ENCODE data around the gene PRKCZ. TPM values are rescaled to one million over a fixed set of nuclear protein-coding genes. Genes with fewer than 3 reads are reported as not detected.

PRKCZ gene
- total and polyA plus RNA-seq, 4 donors, result 4.8 to 9.9 (median 8.4) TPM

DNA sequence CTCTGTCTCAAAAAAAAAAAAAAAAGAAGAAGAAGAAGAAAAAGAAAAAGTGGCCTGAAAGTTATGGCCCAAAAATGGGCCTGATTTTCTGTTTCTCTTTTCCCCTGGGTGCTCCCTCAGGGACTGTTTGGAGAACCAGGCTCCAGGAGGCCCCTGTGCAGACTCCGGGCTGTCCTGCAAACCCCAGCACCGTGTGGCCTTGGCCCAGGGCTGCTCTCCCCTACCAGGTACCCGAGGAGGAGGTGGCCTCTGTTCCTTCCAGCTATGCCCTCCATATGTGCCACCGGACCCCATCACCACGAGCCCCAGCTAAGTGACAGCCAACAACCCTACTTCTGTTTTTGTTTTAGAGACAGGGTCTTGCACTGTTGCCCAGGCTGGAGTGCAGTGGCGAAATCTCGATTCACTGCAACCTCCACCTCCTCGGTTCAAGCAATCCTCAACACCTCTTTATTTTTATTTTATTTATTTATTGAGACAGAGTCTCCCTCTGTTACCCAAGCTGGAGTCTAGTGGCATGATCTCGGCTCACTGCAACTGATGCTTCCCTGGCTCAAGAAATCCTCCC, 151.9 kb downstream of the PRKCZ start:
- H3K4me1 ChIP-seq (ENCODE audit: control insufficient read depth in 4 of 4, insufficient read depth in 4 of 4, low read length in 3 of 4), result peaks cover 12 to 39% (median 25%) of the 10 kb centered on the region in 4 donors
- H3K36me3 ChIP-seq (ENCODE audit: control insufficient read depth in 4 of 4, insufficient read depth in 3 of 4, low read depth in 1 of 4, low read length in 3 of 4), result no peaks in the 10 kb centered on the region
- H3K27me3 ChIP-seq (ENCODE audit: control insufficient read depth in 4 of 4, insufficient read depth in 4 of 4, low read length in 3 of 4), result no peaks in the 10 kb centered on the region
- TF ChIP-seq EGR1 (IDR thresholded peaks at IDR 0.05; ENCODE audit: low read depth in 2 of 2) (no peak), RAD21 (IDR thresholded peaks at IDR 0.05) (no peak), NR2F2 (IDR thresholded peaks at IDR 0.05) (no peak), YY1 (IDR thresholded peaks at IDR 0.05) (no peak), JUND (IDR thresholded peaks at IDR 0.05) (no peak), HNF4A (conservative IDR thresholded peaks at IDR 0.05) (no peak), FOXA2 (IDR thresholded peaks at IDR 0.05) (no peak), FOXA1 (IDR thresholded peaks at IDR 0.05) (no peak), GABPA (IDR thresholded peaks at IDR 0.05 in 1 of 2, conservative IDR thresholded peaks at IDR 0.05 in 1 of 2) (no peak), ATF3 (IDR thresholded peaks at IDR 0.05) (no peak), TAF1 (conservative IDR thresholded peaks at IDR 0.05) (no peak)
- TF ChIP-seq, protein P1, sequence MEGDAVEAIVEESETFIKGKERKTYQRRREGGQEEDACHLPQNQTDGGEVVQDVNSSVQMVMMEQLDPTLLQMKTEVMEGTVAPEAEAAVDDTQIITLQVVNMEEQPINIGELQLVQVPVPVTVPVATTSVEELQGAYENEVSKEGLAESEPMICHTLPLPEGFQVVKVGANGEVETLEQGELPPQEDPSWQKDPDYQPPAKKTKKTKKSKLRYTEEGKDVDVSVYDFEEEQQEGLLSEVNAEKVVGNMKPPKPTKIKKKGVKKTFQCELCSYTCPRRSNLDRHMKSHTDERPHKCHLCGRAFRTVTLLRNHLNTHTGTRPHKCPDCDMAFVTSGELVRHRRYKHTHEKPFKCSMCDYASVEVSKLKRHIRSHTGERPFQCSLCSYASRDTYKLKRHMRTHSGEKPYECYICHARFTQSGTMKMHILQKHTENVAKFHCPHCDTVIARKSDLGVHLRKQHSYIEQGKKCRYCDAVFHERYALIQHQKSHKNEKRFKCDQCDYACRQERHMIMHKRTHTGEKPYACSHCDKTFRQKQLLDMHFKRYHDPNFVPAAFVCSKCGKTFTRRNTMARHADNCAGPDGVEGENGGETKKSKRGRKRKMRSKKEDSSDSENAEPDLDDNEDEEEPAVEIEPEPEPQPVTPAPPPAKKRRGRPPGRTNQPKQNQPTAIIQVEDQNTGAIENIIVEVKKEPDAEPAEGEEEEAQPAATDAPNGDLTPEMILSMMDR (IDR thresholded peaks at IDR 0.05; ENCODE audit: low read depth, low read length, missing input control), result no peak
- TF ChIP-seq, protein P2, sequence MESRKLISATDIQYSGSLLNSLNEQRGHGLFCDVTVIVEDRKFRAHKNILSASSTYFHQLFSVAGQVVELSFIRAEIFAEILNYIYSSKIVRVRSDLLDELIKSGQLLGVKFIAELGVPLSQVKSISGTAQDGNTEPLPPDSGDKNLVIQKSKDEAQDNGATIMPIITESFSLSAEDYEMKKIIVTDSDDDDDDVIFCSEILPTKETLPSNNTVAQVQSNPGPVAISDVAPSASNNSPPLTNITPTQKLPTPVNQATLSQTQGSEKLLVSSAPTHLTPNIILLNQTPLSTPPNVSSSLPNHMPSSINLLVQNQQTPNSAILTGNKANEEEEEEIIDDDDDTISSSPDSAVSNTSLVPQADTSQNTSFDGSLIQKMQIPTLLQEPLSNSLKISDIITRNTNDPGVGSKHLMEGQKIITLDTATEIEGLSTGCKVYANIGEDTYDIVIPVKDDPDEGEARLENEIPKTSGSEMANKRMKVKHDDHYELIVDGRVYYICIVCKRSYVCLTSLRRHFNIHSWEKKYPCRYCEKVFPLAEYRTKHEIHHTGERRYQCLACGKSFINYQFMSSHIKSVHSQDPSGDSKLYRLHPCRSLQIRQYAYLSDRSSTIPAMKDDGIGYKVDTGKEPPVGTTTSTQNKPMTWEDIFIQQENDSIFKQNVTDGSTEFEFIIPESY (IDR thresholded peaks at IDR 0.05), result no peak
- H3K9me3 ChIP-seq (ENCODE audit: control insufficient read depth in 4 of 4, low read length in 3 of 4), result no peaks in the 10 kb centered on the region
- WGBS, result 92% methylated on average over 9 of the region's 9 CpGs
- H3K9ac ChIP-seq (ENCODE audit: low read depth in 1 of 2, low read length in 2 of 2), result no peak overlapping the region
- no peak for DNase-seq (ENCODE audit: low spot score)
- H3K4me3 ChIP-seq (ENCODE audit: low read depth in 1 of 3, low read length in 3 of 3), result no peak overlapping the region
- H3K27ac ChIP-seq (ENCODE audit: low read depth in 1 of 2, low read length in 2 of 2), result no peak overlapping the region

DNA sequence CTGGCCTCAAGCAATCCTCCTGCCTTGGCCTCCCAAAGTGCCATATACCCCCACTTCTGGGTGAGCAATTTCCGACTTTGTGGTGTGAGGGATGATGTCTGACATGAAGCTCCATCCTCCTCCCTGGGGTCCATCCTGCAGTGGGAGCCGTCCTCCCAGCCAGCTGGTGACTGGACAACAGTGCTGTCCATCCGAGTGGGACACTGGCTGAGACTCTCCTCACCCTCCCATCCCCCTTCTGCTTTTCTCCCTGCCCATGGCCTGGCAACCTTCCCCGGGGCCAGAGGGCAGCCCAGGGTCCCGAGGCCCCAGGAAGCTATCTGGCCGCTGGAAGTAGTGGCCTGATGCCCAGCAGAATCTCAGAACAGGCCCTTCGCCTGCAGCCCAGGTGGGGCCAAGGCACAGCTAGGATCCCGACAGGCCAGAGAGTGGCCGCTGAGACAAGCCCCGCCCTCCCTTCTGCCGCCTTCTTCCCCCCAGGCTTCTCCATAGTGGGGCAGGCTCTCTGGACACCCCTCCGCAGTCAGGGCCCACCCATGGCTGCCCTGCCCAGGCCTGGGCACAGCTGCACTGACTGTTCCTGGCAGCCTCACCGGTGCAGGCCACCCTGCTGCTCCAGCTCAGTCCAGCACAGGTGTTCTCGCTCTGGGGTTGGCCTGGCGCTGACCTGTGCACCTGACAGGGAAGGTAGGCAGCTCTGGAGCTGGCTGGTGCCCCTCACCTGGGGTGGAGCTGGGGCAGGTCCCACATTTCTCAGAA, 152.8 kb downstream of the PRKCZ start:
- no peaks in the 10 kb centered on the region for H3K36me3 ChIP-seq (ENCODE audit: control insufficient read depth in 4 of 4, insufficient read depth in 3 of 4, low read depth in 1 of 4, low read length in 3 of 4)
- H3K4me3 ChIP-seq (ENCODE audit: low read depth in 1 of 3, low read length in 3 of 3), result no peak overlapping the region
- peaks cover 14 to 49% (median 32%) of the 10 kb centered on the region in 4 donors for H3K4me1 ChIP-seq (ENCODE audit: control insufficient read depth in 4 of 4, insufficient read depth in 4 of 4, low read length in 3 of 4)
- DNase-seq (ENCODE audit: low spot score), result no peak
- H3K27ac ChIP-seq (ENCODE audit: low read depth in 1 of 2, low read length in 2 of 2), result no peak overlapping the region
- no peak overlapping the region for H3K9ac ChIP-seq (ENCODE audit: low read depth in 1 of 2, low read length in 2 of 2)
- H3K27me3 ChIP-seq (ENCODE audit: control insufficient read depth in 4 of 4, insufficient read depth in 4 of 4, low read length in 3 of 4), result no peaks in the 10 kb centered on the region
- no peaks in the 10 kb centered on the region for H3K9me3 ChIP-seq (ENCODE audit: control insufficient read depth in 4 of 4, low read length in 3 of 4)
- 89% methylated on average over 15 of the region's 15 CpGs for WGBS
- no peak for TF ChIP-seq MAX (IDR thresholded peaks at IDR 0.05)
- TF ChIP-seq RXRA (IDR thresholded peaks at IDR 0.05), result no peak
- no peak for TF ChIP-seq GABPA (IDR thresholded peaks at IDR 0.05 in 1 of 2, conservative IDR thresholded peaks at IDR 0.05 in 1 of 2)
- TF ChIP-seq FOXA1 (IDR thresholded peaks at IDR 0.05), result no peak
- TF ChIP-seq HNF4G (IDR thresholded peaks at IDR 0.05), result no peak
- TF ChIP-seq, protein P2 (IDR thresholded peaks at IDR 0.05), result no peak
- TF ChIP-seq FOXA2 (IDR thresholded peaks at IDR 0.05), result no peak
- no peak for TF ChIP-seq HNF4A (conservative IDR thresholded peaks at IDR 0.05)
